Measurements from ENCODE around the gene LRFN3. TPM values are rescaled to one million over a fixed set of nuclear protein-coding genes. Genes with fewer than 3 reads are reported as not detected.

The LRFN3 gene
- total RNA-seq, 2 experiments from 2014 or later = 10.7 to 12.4 TPM

- Mint-ChIP-seq H3K4me3 (peak overlapping the region; percentile 92), H3K36me3 (peaks cover 22% of the 10 kb centered on the region), H3K4me1 (peaks cover 34% of the 10 kb centered on the region), H3K27ac (peak overlapping the region; percentile 97), H3K9me3 (no peaks in the 10 kb centered on the region), H3K27me3 (no peaks in the 10 kb centered on the region)
- POLR2A ChIA-PET = interaction anchor here (0.6 to 2.3 kb wide), 5 partner anchors 8 to 395 kb away, joined by 3 to 36 read pairs (median 3); partner anchors contain the start of gene LIN37
- peak; percentile 41 for ATAC-seq (ENCODE audit: low read depth)
- DNase-seq = peak; percentile 87
These were observed 36.5 kb upstream of the LRFN3 start for GRCh38 chr19:35899547-35900214.

GRCh38 chr19:35901055-35901644, 35.0 kb upstream of the LRFN3 start:
- DNase-seq (no peak), ATAC-seq (ENCODE audit: low read depth) (no peak)
- H3K27me3 Mint-ChIP-seq = no peaks in the 10 kb centered on the region
- peak overlapping the region; percentile 97 for H3K27ac Mint-ChIP-seq
- H3K4me3 Mint-ChIP-seq = peak overlapping the region; percentile 92
- no peaks in the 10 kb centered on the region for H3K9me3 Mint-ChIP-seq
- H3K4me1 Mint-ChIP-seq = peaks cover 40% of the 10 kb centered on the region
- peaks cover 17% of the 10 kb centered on the region for H3K36me3 Mint-ChIP-seq
- POLR2A ChIA-PET = interaction anchor here (0.7 to 2.3 kb wide), 11 partner anchors 10 to 190 kb away, joined by 3 to 36 read pairs (median 3); partner anchors contain the start of gene LIN37

- POLR2A ChIA-PET = interaction anchor here (0.8 to 2.5 kb wide), 4 partner anchors 20 to 189 kb away, joined by 3 to 41 read pairs (median 20); no protein-coding TSS in a partner anchor
- peaks cover 17% of the 10 kb centered on the region for H3K36me3 Mint-ChIP-seq
- peak; percentile 74 for DNase-seq
- peak within 1 kb of the TSS; percentile 97 for H3K27ac Mint-ChIP-seq
- H3K4me1 Mint-ChIP-seq = peaks cover 40% of the 10 kb centered on the region
- H3K4me3 Mint-ChIP-seq = peak within 1 kb of the TSS; percentile 92
- peak; percentile 32 for ATAC-seq (ENCODE audit: low read depth)
- H3K9me3 Mint-ChIP-seq = no peaks in the 10 kb centered on the region
- H3K27me3 Mint-ChIP-seq = no peaks in the 10 kb centered on the region
These were observed 34.1 kb upstream of the LRFN3 start, which contains the start of gene HCST for GRCh38 chr19:35901854-35902661. Gene HCST, plus strand, starts transcription at chr19:35902529. Its CDS starts 65 bp downstream, at chr19:35902594.

- H3K27ac Mint-ChIP-seq = peak overlapping the region; percentile 97
- no peak for DNase-seq
- no peaks in the 10 kb centered on the region for H3K27me3 Mint-ChIP-seq
- POLR2A ChIA-PET = interaction anchor here (0.9 to 2.5 kb wide), 6 partner anchors 9 to 165 kb away, joined by 3 to 41 read pairs (median 4); no protein-coding TSS in a partner anchor
- H3K9me3 Mint-ChIP-seq = no peaks in the 10 kb centered on the region
- H3K4me1 Mint-ChIP-seq = peaks cover 34% of the 10 kb centered on the region
- ATAC-seq (ENCODE audit: low read depth) = no peak
- peaks cover 13% of the 10 kb centered on the region for H3K36me3 Mint-ChIP-seq
- H3K4me3 Mint-ChIP-seq = peak overlapping the region; percentile 92
These were observed 33.2 kb upstream of the LRFN3 start for GRCh38 chr19:35902870-35903475.

DNA sequence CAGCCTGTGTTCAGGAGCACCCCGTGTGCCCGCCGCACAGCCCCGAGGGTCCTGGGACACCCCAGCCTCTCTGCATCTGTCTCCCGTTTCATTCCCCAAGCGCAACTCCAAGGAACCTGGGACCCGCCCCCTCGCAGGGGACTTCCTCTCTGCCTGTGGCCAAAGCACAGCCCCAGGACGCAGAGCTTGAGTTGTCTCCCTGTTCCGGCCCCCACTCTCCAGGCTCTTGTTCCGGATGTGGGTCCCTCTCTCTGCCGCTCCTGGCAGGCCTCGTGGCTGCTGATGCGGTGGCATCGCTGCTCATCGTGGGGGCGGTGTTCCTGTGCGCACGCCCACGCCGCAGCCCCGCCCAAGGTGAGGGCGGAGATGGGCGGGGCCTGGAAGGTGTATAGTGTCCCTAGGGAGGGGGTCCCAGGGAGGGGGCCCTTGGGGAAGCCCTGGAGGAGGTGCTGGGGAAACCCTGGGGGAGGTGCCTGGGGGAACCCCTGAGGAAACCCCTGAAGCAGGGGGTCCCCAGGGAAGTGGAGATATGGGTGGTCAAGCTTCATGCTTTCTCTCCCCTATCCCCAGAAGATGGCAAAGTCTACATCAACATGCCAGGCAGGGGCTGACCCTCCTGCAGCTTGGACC, 32.5 kb upstream of the LRFN3 start:
- peaks cover 31% of the 10 kb centered on the region for H3K4me1 Mint-ChIP-seq
- ATAC-seq (ENCODE audit: low read depth) = peak; percentile 61
- H3K36me3 Mint-ChIP-seq = peaks cover 13% of the 10 kb centered on the region

DNA sequence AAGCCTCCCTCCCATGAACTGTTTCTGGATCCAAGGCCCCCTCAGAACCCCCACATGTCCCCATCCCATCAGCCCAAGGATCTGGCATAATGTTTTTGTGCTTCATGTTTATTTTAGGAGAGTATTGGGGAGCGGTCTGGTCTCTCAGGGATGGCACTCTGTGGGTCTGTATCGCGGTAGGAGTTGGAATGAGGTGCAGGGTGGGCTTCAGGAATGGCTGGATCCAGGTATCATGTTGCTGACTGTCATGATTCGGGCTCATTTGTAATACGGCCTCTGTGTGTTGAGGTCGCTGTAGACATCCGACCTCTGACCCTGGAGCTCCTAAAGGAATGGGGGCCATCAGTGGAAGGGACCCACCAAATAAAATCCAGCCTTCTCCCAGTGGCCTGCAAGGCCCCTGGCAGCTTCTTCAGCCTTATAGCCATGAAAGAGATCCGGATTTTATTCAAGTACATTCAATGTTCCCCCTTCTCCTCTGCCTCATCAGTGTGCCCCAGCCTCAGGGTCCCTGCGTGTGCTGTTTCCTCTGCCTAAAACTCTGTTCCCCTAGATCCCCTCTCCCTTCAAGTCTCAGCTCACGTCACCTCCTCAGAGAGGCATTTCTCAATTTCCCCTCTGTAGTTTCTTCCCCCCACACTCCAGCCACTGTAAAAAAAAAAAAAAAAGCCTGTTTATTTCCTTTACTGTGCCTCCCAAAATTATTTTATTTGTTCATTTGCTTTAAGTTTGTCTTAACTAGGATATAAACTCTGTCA, 31.7 kb upstream of the LRFN3 start:
- Mint-ChIP-seq H3K27me3 (no peaks in the 10 kb centered on the region), H3K9me3 (no peaks in the 10 kb centered on the region), H3K4me1 (peaks cover 36% of the 10 kb centered on the region), H3K36me3 (peaks cover 8% of the 10 kb centered on the region), H3K4me3 (peak overlapping the region; percentile 92), H3K27ac (peak overlapping the region; percentile 81)
- ATAC-seq (ENCODE audit: low read depth) = no peak
- POLR2A ChIA-PET = interaction anchor here (1.1 to 2.5 kb wide), 3 partner anchors 22 to 167 kb away, joined by 4 to 41 read pairs (median 4); no protein-coding TSS in a partner anchor
- no peak for DNase-seq

More for the DNA sequence above, 32.5 kb upstream of the LRFN3 start:
- DNase-seq = peak; percentile 93
- peak overlapping the region; percentile 92 for H3K4me3 Mint-ChIP-seq
- H3K27ac Mint-ChIP-seq = peak overlapping the region; percentile 97
- H3K27me3 Mint-ChIP-seq = no peaks in the 10 kb centered on the region
- POLR2A ChIA-PET = interaction anchor here (0.7 to 2.5 kb wide), 7 partner anchors 9 to 166 kb away, joined by 3 to 41 read pairs (median 4); no protein-coding TSS in a partner anchor
- H3K9me3 Mint-ChIP-seq = no peaks in the 10 kb centered on the region

DNA sequence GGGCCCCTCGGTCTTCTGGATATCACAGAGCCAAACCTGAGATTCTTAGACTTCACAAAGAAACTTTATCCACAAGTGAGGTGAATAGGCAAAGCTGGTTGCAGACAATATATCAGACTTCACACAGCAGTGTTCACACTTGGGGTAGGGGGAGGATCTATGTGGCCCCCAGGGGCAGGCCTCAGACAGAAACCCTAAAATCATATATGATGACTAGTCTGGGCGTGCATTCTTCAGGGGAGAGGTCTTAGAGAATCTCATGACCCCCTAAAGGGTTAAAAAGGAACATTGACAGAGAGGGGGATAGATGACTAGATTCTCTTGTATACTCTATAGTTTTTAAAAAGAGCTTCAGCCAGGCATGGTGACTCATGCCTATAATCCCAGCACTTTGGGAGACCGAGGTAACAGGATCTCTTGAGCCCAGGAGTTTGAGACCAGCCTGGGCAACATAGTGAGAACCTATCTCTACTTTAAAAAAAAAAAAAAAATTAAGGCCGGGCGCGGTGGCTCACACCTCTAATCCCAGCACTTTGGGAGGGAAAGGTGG, 30.9 kb upstream of the LRFN3 start:
- peaks cover 40% of the 10 kb centered on the region for H3K4me1 Mint-ChIP-seq
- no peaks in the 10 kb centered on the region for H3K9me3 Mint-ChIP-seq
- H3K36me3 Mint-ChIP-seq = peaks cover 7% of the 10 kb centered on the region
- H3K27me3 Mint-ChIP-seq = no peaks in the 10 kb centered on the region
- ATAC-seq (ENCODE audit: low read depth) = no peak
- DNase-seq = no peak
- POLR2A ChIA-PET = interaction anchor here (0.7 to 1.1 kb wide), 3 partner anchors 19 to 35 kb away, joined by 3 to 4 read pairs (median 3); no protein-coding TSS in a partner anchor
- H3K27ac Mint-ChIP-seq = peak overlapping the region; percentile 81
- no peak overlapping the region for H3K4me3 Mint-ChIP-seq

DNA sequence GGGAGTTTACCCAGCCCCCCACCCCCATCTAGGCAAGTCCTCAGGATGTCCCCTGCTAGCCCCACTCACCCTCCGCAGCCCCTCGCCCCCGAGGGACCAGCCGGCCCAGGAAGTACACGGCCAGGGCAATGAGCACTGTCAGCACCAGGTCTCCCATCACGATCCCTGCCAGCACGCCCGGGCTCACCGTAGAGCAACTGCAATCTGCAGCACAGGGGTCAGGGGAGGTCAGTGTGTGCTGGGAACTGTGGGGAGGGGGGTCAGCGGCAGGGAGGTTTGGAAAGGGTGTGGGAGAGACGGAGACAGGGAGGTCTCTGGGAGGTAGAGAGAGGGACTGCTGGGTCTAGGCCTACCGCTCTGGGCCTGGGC, 28.8 kb upstream of the LRFN3 start:
- H3K9me3 Mint-ChIP-seq = no peaks in the 10 kb centered on the region
- peaks cover 7% of the 10 kb centered on the region for H3K36me3 Mint-ChIP-seq
- no peaks in the 10 kb centered on the region for H3K27me3 Mint-ChIP-seq
- H3K4me1 Mint-ChIP-seq = peaks cover 35% of the 10 kb centered on the region
- POLR2A ChIA-PET = no interaction called here
- H3K4me3 Mint-ChIP-seq = no peak overlapping the region
- ATAC-seq (ENCODE audit: low read depth) = no peak
- no peak overlapping the region for H3K27ac Mint-ChIP-seq
- DNase-seq = no peak

DNA sequence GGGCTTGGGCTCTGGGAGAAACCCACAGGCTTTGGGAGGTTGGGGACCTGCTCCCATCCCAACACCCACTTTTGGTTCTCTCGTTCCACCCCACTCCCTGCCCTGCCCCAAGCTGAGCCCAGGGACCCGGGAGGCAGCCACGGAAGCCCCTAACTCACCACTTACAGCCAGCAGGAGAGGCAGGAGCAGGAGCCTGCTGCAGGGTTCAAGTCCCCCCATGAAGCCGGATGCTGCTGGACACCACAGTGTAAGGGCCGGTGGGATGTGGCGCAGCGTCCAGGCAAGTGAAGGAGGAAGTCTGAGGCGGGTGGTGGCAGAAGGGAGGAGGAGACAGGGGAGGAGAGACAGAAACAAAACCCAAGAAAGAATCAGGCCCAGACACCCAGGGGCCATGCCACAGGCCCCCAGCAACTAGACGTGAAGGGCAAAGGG, 28.1 kb upstream of the LRFN3 start, which contains the start of gene TYROBP:
TYROBP (minus strand) TSS at position 286 of the 432 bp plus-strand sequence; CDS start at position 219, 67 bp downstream.
- Mint-ChIP-seq H3K36me3 (peaks cover 7% of the 10 kb centered on the region), H3K27ac (peak within 1 kb of the TSS; percentile 47), H3K4me1 (peaks cover 35% of the 10 kb centered on the region), H3K9me3 (no peaks in the 10 kb centered on the region), H3K27me3 (no peaks in the 10 kb centered on the region), H3K4me3 (peak within 1 kb of the TSS; percentile 7)
- DNase-seq = no peak
- POLR2A ChIA-PET = interaction anchor here (0.8 kb wide), 1 partner anchor 23 kb away, joined by 3 read pairs; no protein-coding TSS in a partner anchor
- ATAC-seq (ENCODE audit: low read depth) = no peak

DNA sequence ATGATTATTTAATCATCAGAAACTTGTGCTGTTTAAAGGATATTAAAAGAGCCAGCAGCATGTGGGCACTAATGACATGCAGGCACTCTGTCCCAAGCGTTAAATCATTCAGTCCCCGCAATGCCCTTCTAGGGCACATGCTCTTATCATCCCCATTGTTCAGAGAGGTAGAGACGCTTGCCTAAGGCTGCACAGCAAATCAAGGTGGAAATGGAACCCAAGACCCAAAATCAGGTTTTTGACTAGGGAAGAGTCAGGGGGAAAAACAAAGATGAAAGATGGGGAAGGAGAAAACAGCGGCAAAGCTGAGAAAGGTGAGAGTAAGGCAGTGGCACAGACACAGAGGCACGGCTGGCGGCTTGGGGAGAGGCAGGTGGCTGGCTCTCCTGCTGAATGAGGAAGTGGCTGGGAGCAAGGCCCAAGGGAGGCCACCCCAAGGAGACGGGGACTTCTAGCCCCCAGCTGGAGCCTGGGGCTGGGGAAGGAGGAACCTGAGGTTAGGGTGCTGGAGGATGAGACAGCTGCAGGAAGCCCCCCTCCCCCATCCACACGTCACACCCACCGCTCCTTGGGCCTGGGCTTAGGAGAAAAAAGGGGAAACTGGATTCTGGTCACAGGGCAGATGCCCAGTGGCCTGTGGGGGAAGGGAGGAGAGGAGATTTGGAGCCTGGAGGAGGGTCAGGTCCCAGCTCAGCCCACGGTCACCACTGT, 27.0 kb upstream of the LRFN3 start:
- H3K36me3 Mint-ChIP-seq = peaks cover 2% of the 10 kb centered on the region
- peaks cover 26% of the 10 kb centered on the region for H3K4me1 Mint-ChIP-seq
- POLR2A ChIA-PET = interaction anchor here (0.8 kb wide), 1 partner anchor 22 kb away, joined by 3 read pairs; no protein-coding TSS in a partner anchor
- H3K27ac Mint-ChIP-seq = peak overlapping the region; percentile 44
- H3K9me3 Mint-ChIP-seq = no peaks in the 10 kb centered on the region
- ATAC-seq (ENCODE audit: low read depth) (peak; percentile 30), DNase-seq (no peak)
- H3K4me3 Mint-ChIP-seq = peak overlapping the region; percentile 7
- no peaks in the 10 kb centered on the region for H3K27me3 Mint-ChIP-seq

DNA sequence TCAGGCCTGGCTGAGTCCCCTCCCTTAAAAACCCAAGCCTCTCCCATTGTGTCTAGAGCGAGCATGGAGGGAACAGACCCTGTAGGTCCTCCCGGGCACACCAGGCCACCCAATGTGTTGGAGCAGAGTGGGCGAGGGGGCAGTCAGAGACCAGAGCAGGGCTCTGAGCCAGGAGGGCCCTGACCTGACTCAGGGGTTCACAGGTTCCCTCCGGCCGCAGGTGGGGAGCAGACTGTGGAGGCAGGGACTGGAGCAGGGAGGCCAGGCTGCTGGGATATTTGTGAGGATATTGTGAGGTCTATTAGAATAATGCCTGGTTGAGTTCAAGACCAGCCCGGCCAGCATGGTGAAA, 26.5 kb upstream of the LRFN3 start:
- POLR2A ChIA-PET = no interaction called here
- Mint-ChIP-seq H3K27ac (peak overlapping the region; percentile 44), H3K4me1 (peaks cover 21% of the 10 kb centered on the region), H3K27me3 (no peaks in the 10 kb centered on the region), H3K36me3 (peaks cover 1% of the 10 kb centered on the region), H3K9me3 (no peaks in the 10 kb centered on the region), H3K4me3 (peak overlapping the region; percentile 7)
- ATAC-seq (ENCODE audit: low read depth) (peak; percentile 33), DNase-seq (no peak)

Data from activated naive CD8-positive, alpha-beta T cell treated with anti-CD3 and anti-CD28 coated beads, Interleukin-2, amount 10 ng/mL, durations not matched to agents 7 days and 5 days (primary cell).